Keratinocyte (primary cell): ENCODE data around the gene CILP.

Experiments
- CTCF ChIP-seq, 3 experiments: IDR thresholded peaks in 1 of 3; conservative IDR thresholded peaks in 1 of 3; optimal IDR thresholded peaks in 1 of 3; 2 replicates in 2 of 3; 3 replicates in 1 of 3; pipeline versions ENCODE3 to v1.5.1; 2011; ENCODE audit warnings: low read length in 3 of 3, mild to moderate bottlenecking in 3 of 3, moderate library complexity in 2 of 3, control low read depth in 1 of 3, inconsistent platforms in 1 of 3; ENCODE audit not compliant: insufficient read depth in 2 of 3; ENCODE audit errors: extremely low read depth in 1 of 3
- EZH2 ChIP-seq: IDR thresholded peaks from one replicate; pipeline ENCODE4 v1.6.1; 2012; ENCODE audit warnings: inconsistent platforms, mild to moderate bottlenecking, low read length, moderate library complexity

- TF ChIP-seq CTCF (optimal IDR thresholded peaks at IDR 0.05 in 1 of 3, IDR thresholded peaks at IDR 0.05 in 1 of 3, conservative IDR thresholded peaks at IDR 0.05 in 1 of 3; ENCODE audit: extremely low read depth in 1 of 3, insufficient read depth in 2 of 3, low read length in 3 of 3), result no peak
- no peak for TF ChIP-seq EZH2
Measured at GRCh38 chr15:65231306-65231705, 20.0 kb upstream of the CILP start.
